Endodermal cell (in vitro differentiated cells): Measurements from ENCODE around the gene TIGD6. TPM values are rescaled to one million over a fixed set of nuclear protein-coding genes. Genes with fewer than 3 reads are reported as not detected.

Experiments used
- total RNA-seq, 2 donors: library from RNA; stranded (reverse); fragmentation: NEBNext Ultra II Directional in 1 of 2; extraction: Animal tissue kit (Norgen Biotek cat#: 25700) in 1 of 2; gene quantifications; 2 replicates in 1 of 2; 3 replicates in 1 of 2; pipeline ENCODE4 v1.2.1, GENCODE V29; 2021

TIGD6 gene
- total RNA-seq, 2 donors from 2014 or later: 3.4 to 3.8 TPM

Other genes with a start within 250 kb of the TIGD6 start
- gene PDE6A, start 55.9 kb downstream of the TIGD6 start, total RNA-seq: under 1 TPM in 1 of 2 donors, not detected in 1; 0.07 TPM
- 10 to 100 TPM; 22.3 to 23.9 TPM for gene SLC26A2, start 39.9 kb downstream of the TIGD6 start, total RNA-seq
- gene HMGXB3, start 85 bp upstream of the TIGD6 start, total RNA-seq: 10 to 100 TPM; 41.0 to 43.5 TPM
- gene CSF1R, start 85.9 kb upstream of the TIGD6 start, total RNA-seq: not detected
- gene PDGFRB, start 155.2 kb upstream of the TIGD6 start, total RNA-seq: 1 to 10 TPM; 4.1 to 6.5 TPM
- not detected for gene CDX1, start 166.1 kb upstream of the TIGD6 start, total RNA-seq
- not detected for gene SLC6A7, start 189.4 kb upstream of the TIGD6 start, total RNA-seq